Lower leg skin (tissue), 4 donors: ENCODE results near the gene NARF. TPM values are rescaled to one million over a fixed set of nuclear protein-coding genes. Genes with fewer than 3 reads are reported as not detected.
"Not testable (repeated sequence)": the region's sequence is repeated elsewhere in the genome, so short reads cannot be mapped to it uniquely, and the experiment has no call there.

ENCODE experiments used
- DNase-seq, 2 donors: peaks; one replicate each; pipeline ENCODE4 v3.0.0-alpha.2; 2019; ENCODE audit warnings: low spot score in 2 of 2
- H3K4me3 ChIP-seq: fragments of 200-600 bp; sonication (generic); 2 replicates; pipeline ENCODE4 v1.5.1; 2017; ENCODE audit warnings: mild to moderate bottlenecking, low read depth; ENCODE audit not compliant: poor library complexity, severe bottlenecking
- CTCF ChIP-seq, 3 donors: fragments of 450-650 bp; IDR thresholded peaks; one replicate each; pipeline ENCODE4 v1.5.1; 2016; ENCODE audit warnings: antibody characterized with exemption in 3 of 3, mild to moderate bottlenecking in 3 of 3, moderate library complexity in 2 of 3
- POLR2A ChIP-seq, 2 donors: fragments of 450-650 bp; IDR thresholded peaks; one replicate each; pipeline ENCODE4 v1.6.1; 2016 to 2017; ENCODE audit warnings: antibody characterized with exemption in 2 of 2, mild to moderate bottlenecking in 1 of 2, moderate library complexity in 1 of 2
- WGBS, 2 donors: methylation state at CpG; one replicate each; pipeline ENCODE4 v1.1.5; 2018; 5-methylcytosine and 5-hydroxymethylcytosine counted together
- intact Hi-C: fragments of 100-400 bp; cut with DNase I; formaldehyde crosslinking; loops from one replicate; pipeline ENCODE4 v1.15.0; 2023; ENCODE audit warnings: low total_unique reads
- total RNA-seq, 4 donors: library from RNA; depleted of rRNA; stranded (reverse); fragments of >200 nt; gene quantifications; one replicate each; pipeline ENCODE4 v1.1.0, GENCODE V29; 2016

NARF gene
- total RNA-seq, 4 donors from 2014 or later, result 39.9 to 59.2 (median 44.3) TPM

GRCh38 chr17:82452162-82452561, 6.4 kb upstream of the NARF start:
- intact Hi-C loops, result no loop called here
- DNase-seq, result no peak
- WGBS, 2 donors, result 94 to 96% methylated on average over 3 of the region's 3 CpGs
- no peak overlapping the region for H3K4me3 ChIP-seq
- TF ChIP-seq POLR2A (IDR thresholded peaks at IDR 0.05) (no peak), CTCF (IDR thresholded peaks at IDR 0.05) (no peak)

GRCh38 chr17:82453151-82453550, 5.4 kb upstream of the NARF start:
- intact Hi-C loops, DNase-seq, H3K4me3 ChIP-seq: not testable (repeated sequence)
- 81 to 83% methylated on average over 7 of the region's 7 CpGs for WGBS, 2 donors

GRCh38 chr17:82453706-82454105, 4.8 kb upstream of the NARF start:
- H3K4me3 ChIP-seq, intact Hi-C loops, DNase-seq: not testable (repeated sequence)
- WGBS, 2 donors, result 94 to 97% methylated on average over 15 to 21 of the region's 21 CpGs

- intact Hi-C loops, result no loop called here
Measured at GRCh38 chr17:82457073-82457928, 1.2 kb upstream of the NARF start.

GRCh38 chr17:82457929-82458178, 687 bp upstream of the NARF start:
- 0% methylated on average over 8 of the region's 8 CpGs for WGBS, 2 donors

More at GRCh38 chr17:82457073-82457928, 1.2 kb upstream of the NARF start:
- 52 to 56% methylated on average over 10 of the region's 10 CpGs for WGBS, 2 donors
- DNase-seq, result no peak
- TF ChIP-seq CTCF (IDR thresholded peaks at IDR 0.05), result no peak
- no peak for TF ChIP-seq POLR2A (IDR thresholded peaks at IDR 0.05)
- no peak overlapping the region for H3K4me3 ChIP-seq

GRCh38 chr17:82458885-82459424, 414 bp downstream of the NARF start:
- intact Hi-C loops, result no loop called here
- H3K4me3 ChIP-seq, result peak overlapping the region; percentile 80
- TF ChIP-seq POLR2A (IDR thresholded peaks at IDR 0.05) (no peak), CTCF (IDR thresholded peaks at IDR 0.05) (no peak)
- DNase-seq, result no peak
- WGBS, 2 donors, result 0% methylated on average over 7 to 11 of the region's 62 CpGs

More at GRCh38 chr17:82457929-82458178, 687 bp upstream of the NARF start:
- H3K4me3 ChIP-seq, result no peak overlapping the region
- intact Hi-C loops, result no loop called here
- DNase-seq, result no peak
- TF ChIP-seq POLR2A (IDR thresholded peaks at IDR 0.05) (no peak), CTCF (IDR thresholded peaks at IDR 0.05) (no peak)

GRCh38 chr17:82459936-82460335, 1.4 kb downstream of the NARF start:
- H3K4me3 ChIP-seq, intact Hi-C loops, DNase-seq: not testable (repeated sequence)
- WGBS, 2 donors, result 89 to 94% methylated on average over 9 of the region's 9 CpGs
